Prostate gland (tissue), 2 donors: ENCODE data around the gene DPY19L1.
"Not testable (repeated sequence)": the region's sequence is repeated elsewhere in the genome, so short reads cannot be mapped to it uniquely, and the experiment has no call there.

Experiments
- POLR2A ChIP-seq: fragments of 450-650 bp; IDR thresholded peaks from one replicate; pipeline ENCODE4 v1.6.1; 2016; ENCODE audit warnings: antibody characterized with exemption, mild to moderate bottlenecking
- POLR2AphosphoS5 ChIP-seq: sonication (generic); formaldehyde crosslinking; IDR thresholded peaks from one replicate; pipeline ENCODE4 v1.6.1; 2017; ENCODE audit warnings: antibody characterized with exemption
- TF ChIP-seq, protein P1 (sequence below), 4 experiments: fragments of 200-600 bp in 2 of 4; fragments of 450-650 bp in 2 of 4; sonication (generic) in 2 of 4; IDR thresholded peaks; 1 replicate in 3 of 4; 2 replicates in 1 of 4; pipeline ENCODE4 v1.5.1; 2016 to 2019; ENCODE audit warnings: antibody characterized with exemption in 4 of 4, mild to moderate bottlenecking in 2 of 4, moderate library complexity in 2 of 4

DNA sequence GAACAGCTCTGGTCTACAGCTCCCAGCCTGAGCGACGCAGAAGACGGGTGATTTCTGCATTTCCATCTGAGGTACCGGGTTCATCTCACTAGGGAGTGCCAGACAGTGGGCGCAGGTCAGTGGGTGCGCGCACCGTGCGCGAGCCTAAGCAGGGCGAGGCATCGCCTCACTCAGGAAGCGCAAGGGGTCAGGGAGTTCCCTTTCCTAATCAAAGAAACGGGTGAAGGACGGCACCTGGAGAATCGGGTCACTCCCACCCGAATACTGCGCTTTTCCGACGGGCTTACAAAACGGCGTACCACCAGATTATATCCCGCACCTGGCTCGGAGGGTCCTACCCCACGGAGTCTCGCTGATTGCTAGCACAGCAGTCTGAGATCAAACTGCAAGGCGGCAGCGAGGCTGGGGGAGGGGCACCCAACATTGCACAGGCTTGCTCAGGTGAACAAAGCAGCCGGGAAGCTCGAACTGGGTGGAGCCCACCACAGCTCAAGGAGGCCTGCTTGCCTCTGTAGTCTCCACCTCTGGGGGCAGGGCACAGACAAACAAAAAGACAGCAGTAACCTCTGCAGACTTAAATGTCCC, 130.9 kb downstream of the DPY19L1 start:
- TF ChIP-seq POLR2AphosphoS5, POLR2A: not testable (repeated sequence)
- TF ChIP-seq, protein P1, sequence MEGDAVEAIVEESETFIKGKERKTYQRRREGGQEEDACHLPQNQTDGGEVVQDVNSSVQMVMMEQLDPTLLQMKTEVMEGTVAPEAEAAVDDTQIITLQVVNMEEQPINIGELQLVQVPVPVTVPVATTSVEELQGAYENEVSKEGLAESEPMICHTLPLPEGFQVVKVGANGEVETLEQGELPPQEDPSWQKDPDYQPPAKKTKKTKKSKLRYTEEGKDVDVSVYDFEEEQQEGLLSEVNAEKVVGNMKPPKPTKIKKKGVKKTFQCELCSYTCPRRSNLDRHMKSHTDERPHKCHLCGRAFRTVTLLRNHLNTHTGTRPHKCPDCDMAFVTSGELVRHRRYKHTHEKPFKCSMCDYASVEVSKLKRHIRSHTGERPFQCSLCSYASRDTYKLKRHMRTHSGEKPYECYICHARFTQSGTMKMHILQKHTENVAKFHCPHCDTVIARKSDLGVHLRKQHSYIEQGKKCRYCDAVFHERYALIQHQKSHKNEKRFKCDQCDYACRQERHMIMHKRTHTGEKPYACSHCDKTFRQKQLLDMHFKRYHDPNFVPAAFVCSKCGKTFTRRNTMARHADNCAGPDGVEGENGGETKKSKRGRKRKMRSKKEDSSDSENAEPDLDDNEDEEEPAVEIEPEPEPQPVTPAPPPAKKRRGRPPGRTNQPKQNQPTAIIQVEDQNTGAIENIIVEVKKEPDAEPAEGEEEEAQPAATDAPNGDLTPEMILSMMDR (IDR thresholded peaks at IDR 0.05), result not testable (repeated sequence)
